ENCODE results near the gene ZBTB2. TPM values are rescaled to one million over a fixed set of nuclear protein-coding genes. Genes with fewer than 3 reads are reported as not detected.
"Not testable (repeated sequence)": the region's sequence is repeated elsewhere in the genome, so short reads cannot be mapped to it uniquely, and the experiment has no call there.

The ZBTB2 gene
- total RNA-seq, 1 donor from 2014 or later: 11.6 TPM

DNA sequence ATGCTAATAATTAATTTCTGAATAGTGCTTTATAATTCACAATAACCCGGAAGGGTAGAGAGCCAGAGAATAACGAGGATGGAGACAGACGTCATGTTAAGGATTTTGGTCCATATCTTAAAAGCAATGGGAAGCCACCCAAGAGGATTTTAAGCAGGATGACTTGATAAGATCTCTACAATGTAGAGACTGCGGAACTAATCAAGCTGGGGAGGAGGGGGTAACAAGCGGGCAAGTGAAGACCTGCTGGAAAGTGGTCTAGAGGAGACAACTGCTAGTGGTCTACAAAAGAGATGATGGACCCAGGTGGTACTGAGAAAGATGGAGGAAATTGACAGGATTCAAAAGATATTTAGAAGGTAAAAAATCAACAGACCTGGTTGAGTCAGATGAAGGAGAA, 7.2 kb downstream of the ZBTB2 start:
- Histone ChIP-seq H3K4me3 (no peak overlapping the region), H3K79me2 (ENCODE audit: low read depth) (peaks cover 95% of the 10 kb centered on the region), H2AFZ (replicated peaks) (no peak overlapping the region), H3K9ac (no peak overlapping the region), H3K36me3 (no peaks in the 10 kb centered on the region), H3K4me1 (peaks cover 6% of the 10 kb centered on the region), H3K9me3 (ENCODE audit: low read depth) (no peaks in the 10 kb centered on the region), H3K4me2 (no peak overlapping the region), H3F3A (ENCODE audit: low read depth) (peaks cover 26% of the 10 kb centered on the region), H3K27me3 (no peaks in the 10 kb centered on the region), H3K27ac (no peak overlapping the region), H4K20me1 (ENCODE audit: low read depth) (no peaks in the 10 kb centered on the region)
- DNase-seq (ENCODE audit: low spot score): no peak
- H3K9me3 Mint-ChIP-seq: no peaks in the 10 kb centered on the region
- TF ChIP-seq, protein P1, sequence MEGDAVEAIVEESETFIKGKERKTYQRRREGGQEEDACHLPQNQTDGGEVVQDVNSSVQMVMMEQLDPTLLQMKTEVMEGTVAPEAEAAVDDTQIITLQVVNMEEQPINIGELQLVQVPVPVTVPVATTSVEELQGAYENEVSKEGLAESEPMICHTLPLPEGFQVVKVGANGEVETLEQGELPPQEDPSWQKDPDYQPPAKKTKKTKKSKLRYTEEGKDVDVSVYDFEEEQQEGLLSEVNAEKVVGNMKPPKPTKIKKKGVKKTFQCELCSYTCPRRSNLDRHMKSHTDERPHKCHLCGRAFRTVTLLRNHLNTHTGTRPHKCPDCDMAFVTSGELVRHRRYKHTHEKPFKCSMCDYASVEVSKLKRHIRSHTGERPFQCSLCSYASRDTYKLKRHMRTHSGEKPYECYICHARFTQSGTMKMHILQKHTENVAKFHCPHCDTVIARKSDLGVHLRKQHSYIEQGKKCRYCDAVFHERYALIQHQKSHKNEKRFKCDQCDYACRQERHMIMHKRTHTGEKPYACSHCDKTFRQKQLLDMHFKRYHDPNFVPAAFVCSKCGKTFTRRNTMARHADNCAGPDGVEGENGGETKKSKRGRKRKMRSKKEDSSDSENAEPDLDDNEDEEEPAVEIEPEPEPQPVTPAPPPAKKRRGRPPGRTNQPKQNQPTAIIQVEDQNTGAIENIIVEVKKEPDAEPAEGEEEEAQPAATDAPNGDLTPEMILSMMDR (IDR thresholded peaks at IDR 0.05): no peak
- TF ChIP-seq EZH2phosphoT487 (IDR thresholded peaks at IDR 0.05) (no peak), EZH2 (IDR thresholded peaks at IDR 0.05) (no peak)
- H3K27me3 Mint-ChIP-seq (ENCODE audit: insufficient read depth, low read depth): peaks cover 2% of the 10 kb centered on the region
- H3K4me3 Mint-ChIP-seq: no peak overlapping the region
- peaks cover 6% of the 10 kb centered on the region for H3K36me3 Mint-ChIP-seq
- H3K27ac Mint-ChIP-seq: no peak overlapping the region
- peaks cover 25% of the 10 kb centered on the region for H3K4me1 Mint-ChIP-seq

DNA sequence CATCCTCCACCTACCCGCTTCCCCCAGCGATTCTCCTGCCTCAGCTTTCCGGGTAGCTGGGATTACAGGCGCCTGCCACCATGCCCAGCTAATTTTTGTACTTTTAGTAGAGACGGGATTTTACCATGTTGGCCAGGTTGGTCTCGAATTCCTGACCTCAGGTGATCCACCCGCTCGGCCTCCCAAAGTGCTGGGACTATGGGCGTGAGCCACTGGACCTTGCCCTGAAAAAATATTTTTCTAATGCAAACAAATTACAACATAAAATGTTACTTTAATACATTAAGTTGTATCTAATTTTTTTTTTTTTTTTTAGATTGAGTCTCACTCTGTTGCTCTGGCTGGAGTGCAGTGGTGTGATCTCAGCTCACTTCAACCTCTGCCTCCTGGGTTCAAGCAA, 8.7 kb downstream of the ZBTB2 start:
- H3K27me3 Mint-ChIP-seq (ENCODE audit: insufficient read depth, low read depth); H3K9me3 ChIP-seq (ENCODE audit: low read depth); H3K9me3 Mint-ChIP-seq; H3K27me3 ChIP-seq; H4K20me1 ChIP-seq (ENCODE audit: low read depth); H3K4me3 Mint-ChIP-seq; H3K4me3 ChIP-seq; H3K36me3 ChIP-seq; H2AFZ ChIP-seq (replicated peaks); DNase-seq (ENCODE audit: low spot score); H3K4me1 ChIP-seq; H3K27ac Mint-ChIP-seq; H3K27ac ChIP-seq; H3K36me3 Mint-ChIP-seq; H3K9ac ChIP-seq; H3K4me2 ChIP-seq: not testable (repeated sequence)
- peaks cover 19% of the 10 kb centered on the region for H3K4me1 Mint-ChIP-seq
- peaks cover 94% of the 10 kb centered on the region for H3K79me2 ChIP-seq (ENCODE audit: low read depth)
- H3F3A ChIP-seq (ENCODE audit: low read depth): peaks cover 11% of the 10 kb centered on the region

DNA sequence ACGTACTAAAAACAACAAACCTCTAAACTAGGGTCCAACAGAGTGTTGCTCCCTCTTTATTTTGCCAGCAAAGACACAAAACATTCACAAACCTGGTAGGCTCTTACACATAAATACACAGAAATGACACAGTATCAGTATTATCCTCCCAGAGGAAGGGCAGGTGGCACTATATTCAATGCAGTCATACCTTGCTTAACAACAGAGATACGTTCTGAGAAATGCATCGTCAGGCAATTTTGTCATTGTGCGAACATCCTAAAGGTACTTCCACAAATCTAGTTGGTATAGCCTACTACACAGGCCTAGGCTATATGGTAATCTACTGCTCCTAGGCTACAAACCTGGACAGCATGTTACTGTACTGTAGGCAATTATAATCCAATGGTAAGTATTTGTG, 9.6 kb downstream of the ZBTB2 start:
- Histone ChIP-seq H3K79me2 (ENCODE audit: low read depth) (peaks cover 94% of the 10 kb centered on the region), H3K27me3 (no peaks in the 10 kb centered on the region), H3K4me2 (no peak overlapping the region), H3K4me1 (no peaks in the 10 kb centered on the region), H4K20me1 (ENCODE audit: low read depth) (no peaks in the 10 kb centered on the region), H2AFZ (replicated peaks) (no peak overlapping the region), H3K9me3 (ENCODE audit: low read depth) (no peaks in the 10 kb centered on the region), H3F3A (ENCODE audit: low read depth) (peaks cover 7% of the 10 kb centered on the region), H3K9ac (no peak overlapping the region), H3K27ac (no peak overlapping the region), H3K36me3 (no peaks in the 10 kb centered on the region), H3K4me3 (no peak overlapping the region)
- Mint-ChIP-seq H3K9me3 (peaks cover 2% of the 10 kb centered on the region), H3K4me3 (no peak overlapping the region), H3K4me1 (peaks cover 13% of the 10 kb centered on the region), H3K27me3 (ENCODE audit: insufficient read depth, low read depth) (peaks cover 2% of the 10 kb centered on the region), H3K36me3 (peaks cover 12% of the 10 kb centered on the region), H3K27ac (no peak overlapping the region)
- DNase-seq (ENCODE audit: low spot score): no peak
- TF ChIP-seq, protein P1 (IDR thresholded peaks at IDR 0.05): no peak
- TF ChIP-seq EZH2 (IDR thresholded peaks at IDR 0.05) (no peak), EZH2phosphoT487 (IDR thresholded peaks at IDR 0.05) (no peak)

DNA sequence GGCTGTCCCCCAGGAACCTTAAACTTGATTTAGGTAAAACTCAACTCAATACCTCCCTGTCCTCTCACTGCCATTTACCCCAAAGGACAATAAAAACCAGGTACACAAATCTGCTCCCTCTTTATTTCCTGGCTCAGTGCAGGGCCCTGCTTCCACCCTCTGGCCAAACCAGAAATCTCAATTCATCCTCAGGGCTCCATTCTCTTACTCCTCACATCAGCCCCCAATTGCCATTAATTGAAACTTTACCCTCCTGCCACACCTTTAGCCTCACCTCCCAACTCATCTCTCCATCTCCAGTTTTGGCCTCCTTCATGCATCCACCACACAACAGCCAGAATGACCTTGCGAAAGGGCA, 10.5 kb downstream of the ZBTB2 start:
- peaks cover 94% of the 10 kb centered on the region for H3K79me2 ChIP-seq (ENCODE audit: low read depth)
- H3K27me3 ChIP-seq: no peaks in the 10 kb centered on the region
- peaks cover 7% of the 10 kb centered on the region for H3F3A ChIP-seq (ENCODE audit: low read depth)
- no peak overlapping the region for H3K27ac ChIP-seq
- H3K9me3 ChIP-seq (ENCODE audit: low read depth): no peaks in the 10 kb centered on the region
- H3K27me3 Mint-ChIP-seq (ENCODE audit: insufficient read depth, low read depth): no peaks in the 10 kb centered on the region
- H4K20me1 ChIP-seq (ENCODE audit: low read depth): no peaks in the 10 kb centered on the region
- H3K27ac Mint-ChIP-seq: no peak overlapping the region
- no peak for TF ChIP-seq EZH2 (IDR thresholded peaks at IDR 0.05)
- TF ChIP-seq, protein P1 (IDR thresholded peaks at IDR 0.05): no peak
- no peak for TF ChIP-seq EZH2phosphoT487 (IDR thresholded peaks at IDR 0.05)
- H3K4me1 ChIP-seq: no peaks in the 10 kb centered on the region
- H2AFZ ChIP-seq (replicated peaks): no peak overlapping the region
- H3K4me3 ChIP-seq: no peak overlapping the region
- no peaks in the 10 kb centered on the region for H3K36me3 ChIP-seq
- no peak overlapping the region for H3K4me3 Mint-ChIP-seq
- H3K4me1 Mint-ChIP-seq: peaks cover 19% of the 10 kb centered on the region
- H3K9ac ChIP-seq: no peak overlapping the region
- peaks cover 6% of the 10 kb centered on the region for H3K9me3 Mint-ChIP-seq
- DNase-seq (ENCODE audit: low spot score): no peak
- H3K36me3 Mint-ChIP-seq: peaks cover 17% of the 10 kb centered on the region
- no peak overlapping the region for H3K4me2 ChIP-seq

Measured in neural progenitor cell (in vitro differentiated cells).